Liver (tissue), 3 donors: ENCODE results near the gene CT45A1.

Source experiments
- EGR1 ChIP-seq, 2 donors: IDR thresholded peaks; 2 replicates each; pipeline ENCODE4 v1.6.1; 2016 to 2018; ENCODE audit warnings: antibody characterized with exemption in 2 of 2, low read depth in 2 of 2
- GABPA ChIP-seq, 2 donors: IDR thresholded peaks in 1 of 2; conservative IDR thresholded peaks in 1 of 2; 2 replicates each; pipeline ENCODE4 v1.6.1; 2016; ENCODE audit warnings: antibody characterized with exemption in 2 of 2, mild to moderate bottlenecking in 1 of 2, moderate library complexity in 1 of 2
- RAD21 ChIP-seq, 2 donors: IDR thresholded peaks; 2 replicates each; pipeline ENCODE4 v1.6.1; 2016; ENCODE audit warnings: antibody characterized with exemption in 2 of 2, mild to moderate bottlenecking in 2 of 2
- RXRA ChIP-seq, 2 donors: IDR thresholded peaks; 2 replicates each; pipeline ENCODE4 v1.6.1; 2017 to 2018; ENCODE audit warnings: antibody characterized with exemption in 2 of 2, mild to moderate bottlenecking in 1 of 2
- SP1 ChIP-seq: IDR thresholded peaks from 2 replicates; pipeline ENCODE4 v1.6.1; 2018; ENCODE audit warnings: antibody characterized with exemption, mild to moderate bottlenecking
- TAF1 ChIP-seq: conservative IDR thresholded peaks from 2 replicates; pipeline ENCODE4 v1.6.1; 2016; ENCODE audit warnings: antibody characterized with exemption, mild to moderate bottlenecking
- YY1 ChIP-seq: IDR thresholded peaks from 2 replicates; pipeline ENCODE4 v1.6.1; 2016; ENCODE audit warnings: antibody characterized with exemption, mild to moderate bottlenecking
- TF ChIP-seq, protein P1 (sequence below): fragments of 150-350 bp; IDR thresholded peaks from 2 replicates; pipeline ENCODE4 v1.5.1; 2017; ENCODE audit warnings: improper control_type of control experiment, low read depth, low read length; ENCODE audit not compliant: missing input control
- TF ChIP-seq, protein P2 (sequence below): IDR thresholded peaks from 2 replicates; pipeline ENCODE4 v1.6.1; 2016; ENCODE audit warnings: antibody characterized with exemption, mild to moderate bottlenecking
- TF ChIP-seq, protein P3 (sequence below): IDR thresholded peaks from 2 replicates; pipeline ENCODE4 v1.6.1; 2016; ENCODE audit warnings: antibody characterized with exemption
- TF ChIP-seq, protein P4 (sequence below): IDR thresholded peaks from 2 replicates; pipeline ENCODE4 v1.6.1; 2016; ENCODE audit warnings: antibody characterized with exemption
- donor health status: healthy.
- donor health status: healthy.

DNA sequence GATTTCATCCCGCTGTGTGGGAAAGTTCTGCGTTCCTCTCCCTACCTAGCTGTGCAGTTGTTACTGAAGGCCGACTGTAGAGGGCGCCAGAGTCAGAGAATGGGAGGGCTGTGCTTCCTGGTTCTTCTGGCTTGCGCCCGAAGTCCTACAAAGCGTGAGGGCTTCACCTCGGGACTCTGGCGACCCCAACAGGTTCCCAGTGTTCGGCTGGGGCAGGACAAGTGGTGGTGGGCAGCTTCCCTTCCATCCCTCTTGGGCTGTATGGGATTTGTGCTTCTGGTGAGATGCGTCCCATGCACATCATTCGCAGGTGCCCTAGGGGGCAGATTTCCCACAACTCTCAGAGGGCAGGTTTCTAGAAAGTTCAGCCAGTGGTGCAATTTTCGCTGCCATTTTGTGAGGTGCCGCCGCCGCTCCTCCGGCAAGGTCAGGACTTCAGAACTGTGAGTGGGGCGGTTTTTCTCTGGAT is 27.3 kb downstream of the CT45A1 start:
- TF ChIP-seq, protein P1, sequence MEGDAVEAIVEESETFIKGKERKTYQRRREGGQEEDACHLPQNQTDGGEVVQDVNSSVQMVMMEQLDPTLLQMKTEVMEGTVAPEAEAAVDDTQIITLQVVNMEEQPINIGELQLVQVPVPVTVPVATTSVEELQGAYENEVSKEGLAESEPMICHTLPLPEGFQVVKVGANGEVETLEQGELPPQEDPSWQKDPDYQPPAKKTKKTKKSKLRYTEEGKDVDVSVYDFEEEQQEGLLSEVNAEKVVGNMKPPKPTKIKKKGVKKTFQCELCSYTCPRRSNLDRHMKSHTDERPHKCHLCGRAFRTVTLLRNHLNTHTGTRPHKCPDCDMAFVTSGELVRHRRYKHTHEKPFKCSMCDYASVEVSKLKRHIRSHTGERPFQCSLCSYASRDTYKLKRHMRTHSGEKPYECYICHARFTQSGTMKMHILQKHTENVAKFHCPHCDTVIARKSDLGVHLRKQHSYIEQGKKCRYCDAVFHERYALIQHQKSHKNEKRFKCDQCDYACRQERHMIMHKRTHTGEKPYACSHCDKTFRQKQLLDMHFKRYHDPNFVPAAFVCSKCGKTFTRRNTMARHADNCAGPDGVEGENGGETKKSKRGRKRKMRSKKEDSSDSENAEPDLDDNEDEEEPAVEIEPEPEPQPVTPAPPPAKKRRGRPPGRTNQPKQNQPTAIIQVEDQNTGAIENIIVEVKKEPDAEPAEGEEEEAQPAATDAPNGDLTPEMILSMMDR: peak; percentile 17
- TF ChIP-seq YY1 (no peak), EGR1 (IDR thresholded peaks at IDR 0.05; ENCODE audit: low read depth in 2 of 2) (no peak), RAD21 (IDR thresholded peaks at IDR 0.05) (no peak), SP1 (no peak), RXRA (IDR thresholded peaks at IDR 0.05) (no peak), TAF1 (no peak), GABPA (IDR thresholded peaks at IDR 0.05 in 1 of 2, conservative IDR thresholded peaks at IDR 0.05 in 1 of 2) (no peak)
- TF ChIP-seq, protein P2, sequence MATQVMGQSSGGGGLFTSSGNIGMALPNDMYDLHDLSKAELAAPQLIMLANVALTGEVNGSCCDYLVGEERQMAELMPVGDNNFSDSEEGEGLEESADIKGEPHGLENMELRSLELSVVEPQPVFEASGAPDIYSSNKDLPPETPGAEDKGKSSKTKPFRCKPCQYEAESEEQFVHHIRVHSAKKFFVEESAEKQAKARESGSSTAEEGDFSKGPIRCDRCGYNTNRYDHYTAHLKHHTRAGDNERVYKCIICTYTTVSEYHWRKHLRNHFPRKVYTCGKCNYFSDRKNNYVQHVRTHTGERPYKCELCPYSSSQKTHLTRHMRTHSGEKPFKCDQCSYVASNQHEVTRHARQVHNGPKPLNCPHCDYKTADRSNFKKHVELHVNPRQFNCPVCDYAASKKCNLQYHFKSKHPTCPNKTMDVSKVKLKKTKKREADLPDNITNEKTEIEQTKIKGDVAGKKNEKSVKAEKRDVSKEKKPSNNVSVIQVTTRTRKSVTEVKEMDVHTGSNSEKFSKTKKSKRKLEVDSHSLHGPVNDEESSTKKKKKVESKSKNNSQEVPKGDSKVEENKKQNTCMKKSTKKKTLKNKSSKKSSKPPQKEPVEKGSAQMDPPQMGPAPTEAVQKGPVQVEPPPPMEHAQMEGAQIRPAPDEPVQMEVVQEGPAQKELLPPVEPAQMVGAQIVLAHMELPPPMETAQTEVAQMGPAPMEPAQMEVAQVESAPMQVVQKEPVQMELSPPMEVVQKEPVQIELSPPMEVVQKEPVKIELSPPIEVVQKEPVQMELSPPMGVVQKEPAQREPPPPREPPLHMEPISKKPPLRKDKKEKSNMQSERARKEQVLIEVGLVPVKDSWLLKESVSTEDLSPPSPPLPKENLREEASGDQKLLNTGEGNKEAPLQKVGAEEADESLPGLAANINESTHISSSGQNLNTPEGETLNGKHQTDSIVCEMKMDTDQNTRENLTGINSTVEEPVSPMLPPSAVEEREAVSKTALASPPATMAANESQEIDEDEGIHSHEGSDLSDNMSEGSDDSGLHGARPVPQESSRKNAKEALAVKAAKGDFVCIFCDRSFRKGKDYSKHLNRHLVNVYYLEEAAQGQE: no peak
- TF ChIP-seq, protein P3, sequence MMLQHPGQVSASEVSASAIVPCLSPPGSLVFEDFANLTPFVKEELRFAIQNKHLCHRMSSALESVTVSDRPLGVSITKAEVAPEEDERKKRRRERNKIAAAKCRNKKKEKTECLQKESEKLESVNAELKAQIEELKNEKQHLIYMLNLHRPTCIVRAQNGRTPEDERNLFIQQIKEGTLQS: no peak
- TF ChIP-seq, protein P4, sequence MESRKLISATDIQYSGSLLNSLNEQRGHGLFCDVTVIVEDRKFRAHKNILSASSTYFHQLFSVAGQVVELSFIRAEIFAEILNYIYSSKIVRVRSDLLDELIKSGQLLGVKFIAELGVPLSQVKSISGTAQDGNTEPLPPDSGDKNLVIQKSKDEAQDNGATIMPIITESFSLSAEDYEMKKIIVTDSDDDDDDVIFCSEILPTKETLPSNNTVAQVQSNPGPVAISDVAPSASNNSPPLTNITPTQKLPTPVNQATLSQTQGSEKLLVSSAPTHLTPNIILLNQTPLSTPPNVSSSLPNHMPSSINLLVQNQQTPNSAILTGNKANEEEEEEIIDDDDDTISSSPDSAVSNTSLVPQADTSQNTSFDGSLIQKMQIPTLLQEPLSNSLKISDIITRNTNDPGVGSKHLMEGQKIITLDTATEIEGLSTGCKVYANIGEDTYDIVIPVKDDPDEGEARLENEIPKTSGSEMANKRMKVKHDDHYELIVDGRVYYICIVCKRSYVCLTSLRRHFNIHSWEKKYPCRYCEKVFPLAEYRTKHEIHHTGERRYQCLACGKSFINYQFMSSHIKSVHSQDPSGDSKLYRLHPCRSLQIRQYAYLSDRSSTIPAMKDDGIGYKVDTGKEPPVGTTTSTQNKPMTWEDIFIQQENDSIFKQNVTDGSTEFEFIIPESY: no peak
